Measurements from ENCODE around the gene SDCBP2.

DNA sequence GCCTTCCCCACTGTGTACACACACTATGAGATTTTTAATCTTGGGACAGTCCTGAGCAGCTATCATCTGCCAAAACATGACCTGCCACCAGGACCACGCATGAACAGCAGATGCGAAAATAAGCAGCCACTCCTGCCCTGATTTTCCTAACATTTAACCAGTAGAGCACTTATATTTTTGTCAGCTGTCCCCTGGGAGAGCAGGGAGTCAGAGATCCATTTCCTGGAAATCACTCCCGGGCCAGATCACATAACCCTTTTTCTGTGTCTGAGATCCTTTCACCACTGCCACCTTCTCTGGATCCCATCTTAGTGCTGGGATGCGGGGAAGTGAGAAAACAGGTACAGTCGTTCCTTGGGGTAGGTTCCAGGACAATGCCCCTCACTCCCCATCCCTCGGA is 5.7 kb downstream of the SDCBP2 start:
- TF ChIP-seq, protein P1, sequence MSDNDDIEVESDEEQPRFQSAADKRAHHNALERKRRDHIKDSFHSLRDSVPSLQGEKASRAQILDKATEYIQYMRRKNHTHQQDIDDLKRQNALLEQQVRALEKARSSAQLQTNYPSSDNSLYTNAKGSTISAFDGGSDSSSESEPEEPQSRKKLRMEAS (IDR thresholded peaks at IDR 0.05), result no peak
- TF ChIP-seq RAD21 (IDR thresholded peaks at IDR 0.05; ENCODE audit: low read depth) (no peak), TCF12 (IDR thresholded peaks at IDR 0.05; ENCODE audit: low read depth) (no peak), TAF1 (IDR thresholded peaks at IDR 0.05; ENCODE audit: low read depth) (no peak), EP300 (IDR thresholded peaks at IDR 0.05; ENCODE audit: borderline replicate concordance) (no peak), CREB1 (IDR thresholded peaks at IDR 0.05; ENCODE audit: low read depth) (no peak), YY1 (IDR thresholded peaks at IDR 0.05; ENCODE audit: low read depth) (no peak), CEBPB (IDR thresholded peaks at IDR 0.05) (no peak), NFIC (IDR thresholded peaks at IDR 0.05) (no peak), EGR1 (IDR thresholded peaks at IDR 0.05) (no peak), ZBTB7A (IDR thresholded peaks at IDR 0.05; ENCODE audit: low read depth) (no peak)
- TF ChIP-seq, protein P2, sequence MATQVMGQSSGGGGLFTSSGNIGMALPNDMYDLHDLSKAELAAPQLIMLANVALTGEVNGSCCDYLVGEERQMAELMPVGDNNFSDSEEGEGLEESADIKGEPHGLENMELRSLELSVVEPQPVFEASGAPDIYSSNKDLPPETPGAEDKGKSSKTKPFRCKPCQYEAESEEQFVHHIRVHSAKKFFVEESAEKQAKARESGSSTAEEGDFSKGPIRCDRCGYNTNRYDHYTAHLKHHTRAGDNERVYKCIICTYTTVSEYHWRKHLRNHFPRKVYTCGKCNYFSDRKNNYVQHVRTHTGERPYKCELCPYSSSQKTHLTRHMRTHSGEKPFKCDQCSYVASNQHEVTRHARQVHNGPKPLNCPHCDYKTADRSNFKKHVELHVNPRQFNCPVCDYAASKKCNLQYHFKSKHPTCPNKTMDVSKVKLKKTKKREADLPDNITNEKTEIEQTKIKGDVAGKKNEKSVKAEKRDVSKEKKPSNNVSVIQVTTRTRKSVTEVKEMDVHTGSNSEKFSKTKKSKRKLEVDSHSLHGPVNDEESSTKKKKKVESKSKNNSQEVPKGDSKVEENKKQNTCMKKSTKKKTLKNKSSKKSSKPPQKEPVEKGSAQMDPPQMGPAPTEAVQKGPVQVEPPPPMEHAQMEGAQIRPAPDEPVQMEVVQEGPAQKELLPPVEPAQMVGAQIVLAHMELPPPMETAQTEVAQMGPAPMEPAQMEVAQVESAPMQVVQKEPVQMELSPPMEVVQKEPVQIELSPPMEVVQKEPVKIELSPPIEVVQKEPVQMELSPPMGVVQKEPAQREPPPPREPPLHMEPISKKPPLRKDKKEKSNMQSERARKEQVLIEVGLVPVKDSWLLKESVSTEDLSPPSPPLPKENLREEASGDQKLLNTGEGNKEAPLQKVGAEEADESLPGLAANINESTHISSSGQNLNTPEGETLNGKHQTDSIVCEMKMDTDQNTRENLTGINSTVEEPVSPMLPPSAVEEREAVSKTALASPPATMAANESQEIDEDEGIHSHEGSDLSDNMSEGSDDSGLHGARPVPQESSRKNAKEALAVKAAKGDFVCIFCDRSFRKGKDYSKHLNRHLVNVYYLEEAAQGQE (IDR thresholded peaks at IDR 0.05; ENCODE audit: low read depth), result no peak
- TF ChIP-seq, protein P3, sequence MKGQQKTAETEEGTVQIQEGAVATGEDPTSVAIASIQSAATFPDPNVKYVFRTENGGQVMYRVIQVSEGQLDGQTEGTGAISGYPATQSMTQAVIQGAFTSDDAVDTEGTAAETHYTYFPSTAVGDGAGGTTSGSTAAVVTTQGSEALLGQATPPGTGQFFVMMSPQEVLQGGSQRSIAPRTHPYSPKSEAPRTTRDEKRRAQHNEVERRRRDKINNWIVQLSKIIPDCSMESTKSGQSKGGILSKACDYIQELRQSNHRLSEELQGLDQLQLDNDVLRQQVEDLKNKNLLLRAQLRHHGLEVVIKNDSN (IDR thresholded peaks at IDR 0.05), result no peak
